Stimulated activated CD4-positive, alpha-beta T cell treated with anti-CD3 and anti-CD28 coated beads, Interleukin-2, amount 100 ng/mL, for 4 hours (primary cell): ENCODE results near the gene TWIST1.

ENCODE experiments used
- DNase-seq: peaks from one replicate; pipeline ENCODE4 v3.0.0-alpha.2; 2020; ENCODE audit warnings: low read depth

The TWIST1 gene

GRCh38 chr7:19117091-19117869 is at the start of gene TWIST1:
TWIST1 (minus strand) TSS chr7:19117636; CDS start chr7:19117321, 315 bp downstream.
- no peak for DNase-seq

GRCh38 chr7:19161671-19162070 is 44.2 kb upstream of the TWIST1 start:
- DNase-seq = no peak

- no peak for DNase-seq
Measured at GRCh38 chr7:19146699-19147098, 29.3 kb upstream of the TWIST1 start.

- no peak for DNase-seq
Measured at GRCh38 chr7:19145434-19146115, 28.1 kb upstream of the TWIST1 start.

GRCh38 chr7:19144661-19145433 is 27.4 kb upstream of the TWIST1 start, which contains the start of gene FERD3L:
FERD3L (minus strand) TSS chr7:19145421; CDS start chr7:19145362, 59 bp downstream.
- DNase-seq = no peak

GRCh38 chr7:19143881-19144574 is 26.6 kb upstream of the TWIST1 start:
- DNase-seq = no peak

- no peak for DNase-seq
Measured at GRCh38 chr7:19139706-19140327, 22.4 kb upstream of the TWIST1 start.

- DNase-seq = no peak
Measured at GRCh38 chr7:19133886-19134285, 16.4 kb upstream of the TWIST1 start.

GRCh38 chr7:19133390-19133789 is 16.0 kb upstream of the TWIST1 start:
- DNase-seq = no peak

GRCh38 chr7:19128856-19129255 is 11.4 kb upstream of the TWIST1 start:
- DNase-seq = no peak

- no peak for DNase-seq
Measured at GRCh38 chr7:19121977-19122588, 4.6 kb upstream of the TWIST1 start.

- DNase-seq = no peak
Measured at GRCh38 chr7:19119870-19120486, 2.5 kb upstream of the TWIST1 start.

- DNase-seq = no peak
Measured at GRCh38 chr7:19119372-19119771, 1.9 kb upstream of the TWIST1 start.

GRCh38 chr7:19118636-19119371 is 1.4 kb upstream of the TWIST1 start:
- DNase-seq = no peak

GRCh38 chr7:19117870-19118608 is 603 bp upstream of the TWIST1 start:
- DNase-seq = no peak

- DNase-seq = no peak
Measured at GRCh38 chr7:19116121-19117090, 1.0 kb downstream of the TWIST1 start.

- no peak for DNase-seq
Measured at GRCh38 chr7:19114551-19114855, 2.9 kb downstream of the TWIST1 start.

GRCh38 chr7:19113855-19114550 is 3.4 kb downstream of the TWIST1 start:
- DNase-seq = no peak
